Lower lobe of right lung (tissue), 2 donors: ENCODE data around the gene MRTFB. TPM values are rescaled to one million over a fixed set of nuclear protein-coding genes. Genes with fewer than 3 reads are reported as not detected.
"Not testable (repeated sequence)": the region's sequence is repeated elsewhere in the genome, so short reads cannot be mapped to it uniquely, and the experiment has no call there.

Experiments
- ATAC-seq, 2 donors: fragments of 200-7000 bp; cut with Tn5 transposase; one replicate each; pipeline ENCODE4 v1.9.1; 2020 to 2022; ENCODE audit warnings: mild to moderate bottlenecking in 2 of 2, moderate library complexity in 2 of 2
- DNase-seq: peaks from one replicate; pipeline ENCODE4 v3.0.0-alpha.2; 2020
- H3K27ac ChIP-seq: fragments of 200-600 bp; one replicate; pipeline ENCODE4 v1.8.0; 2022
- H3K27me3 ChIP-seq: fragments of 200-600 bp; one replicate; pipeline ENCODE4 v1.8.0; 2022; ENCODE audit warnings: low read depth
- H3K36me3 ChIP-seq: fragments of 200-600 bp; one replicate; pipeline ENCODE4 v1.8.0; 2022; ENCODE audit warnings: mild to moderate bottlenecking
- H3K4me1 ChIP-seq: fragments of 200-600 bp; one replicate; pipeline ENCODE4 v1.8.0; 2022
- H3K4me3 ChIP-seq: fragments of 200-600 bp; one replicate; pipeline ENCODE4 v1.8.0; 2022; ENCODE audit warnings: mild to moderate bottlenecking
- H3K9me3 ChIP-seq: fragments of 200-600 bp; one replicate; pipeline ENCODE4 v1.8.0; 2022
- intact Hi-C: fragments of 100-400 bp; cut with DNase I; formaldehyde crosslinking; loops from one replicate; pipeline ENCODE4 v1.11.0; 2022
- total RNA-seq: library from RNA; stranded (reverse); fragmentation: NEBNext Ultra II Directional; extraction: Animal tissue kit (Norgen Biotek cat#: 25700); gene quantifications from one replicate; pipeline ENCODE4 v1.2.1, GENCODE V29; 2021
- TF ChIP-seq, protein P1 (sequence below): fragments of 200-600 bp; IDR thresholded peaks from one replicate; pipeline ENCODE4 v1.8.0; 2022; ENCODE audit warnings: antibody characterized with exemption, mild to moderate bottlenecking
- donor health status: DM: no; HTN: yes; CAD: no; lungs with severe emphysema.

Gene MRTFB
- total RNA-seq, 1 donor from 2014 or later = 50.8 TPM

DNA sequence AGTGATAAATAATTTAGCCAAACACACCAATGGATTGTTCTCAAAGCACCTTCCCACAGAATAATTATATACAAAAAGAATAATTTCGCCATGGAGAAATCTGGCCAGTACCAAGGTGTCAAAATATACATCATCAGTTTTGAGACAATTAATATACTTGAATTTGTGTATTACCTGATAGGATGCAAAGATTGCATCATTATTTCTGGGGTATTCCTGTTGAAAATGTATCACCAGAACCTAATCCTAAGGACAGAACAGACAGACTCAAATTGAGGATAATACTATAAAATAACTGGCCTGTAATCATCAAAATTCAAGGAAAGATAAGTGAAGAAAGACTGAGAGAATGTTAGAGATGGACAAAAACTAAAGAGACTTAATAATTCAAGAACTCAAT lies 111.9 kb downstream of the MRTFB start:
- Histone ChIP-seq H3K27me3 (no peaks in the 10 kb centered on the region), H3K4me3 (no peak overlapping the region), H3K9me3 (no peaks in the 10 kb centered on the region), H3K36me3 (no peaks in the 10 kb centered on the region), H3K4me1 (peaks cover 22% of the 10 kb centered on the region), H3K27ac (no peak overlapping the region)
- DNase-seq = no peak
- TF ChIP-seq, protein P1, sequence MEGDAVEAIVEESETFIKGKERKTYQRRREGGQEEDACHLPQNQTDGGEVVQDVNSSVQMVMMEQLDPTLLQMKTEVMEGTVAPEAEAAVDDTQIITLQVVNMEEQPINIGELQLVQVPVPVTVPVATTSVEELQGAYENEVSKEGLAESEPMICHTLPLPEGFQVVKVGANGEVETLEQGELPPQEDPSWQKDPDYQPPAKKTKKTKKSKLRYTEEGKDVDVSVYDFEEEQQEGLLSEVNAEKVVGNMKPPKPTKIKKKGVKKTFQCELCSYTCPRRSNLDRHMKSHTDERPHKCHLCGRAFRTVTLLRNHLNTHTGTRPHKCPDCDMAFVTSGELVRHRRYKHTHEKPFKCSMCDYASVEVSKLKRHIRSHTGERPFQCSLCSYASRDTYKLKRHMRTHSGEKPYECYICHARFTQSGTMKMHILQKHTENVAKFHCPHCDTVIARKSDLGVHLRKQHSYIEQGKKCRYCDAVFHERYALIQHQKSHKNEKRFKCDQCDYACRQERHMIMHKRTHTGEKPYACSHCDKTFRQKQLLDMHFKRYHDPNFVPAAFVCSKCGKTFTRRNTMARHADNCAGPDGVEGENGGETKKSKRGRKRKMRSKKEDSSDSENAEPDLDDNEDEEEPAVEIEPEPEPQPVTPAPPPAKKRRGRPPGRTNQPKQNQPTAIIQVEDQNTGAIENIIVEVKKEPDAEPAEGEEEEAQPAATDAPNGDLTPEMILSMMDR = no peak
- no peak for ATAC-seq
- intact Hi-C loops = no loop called here

DNA sequence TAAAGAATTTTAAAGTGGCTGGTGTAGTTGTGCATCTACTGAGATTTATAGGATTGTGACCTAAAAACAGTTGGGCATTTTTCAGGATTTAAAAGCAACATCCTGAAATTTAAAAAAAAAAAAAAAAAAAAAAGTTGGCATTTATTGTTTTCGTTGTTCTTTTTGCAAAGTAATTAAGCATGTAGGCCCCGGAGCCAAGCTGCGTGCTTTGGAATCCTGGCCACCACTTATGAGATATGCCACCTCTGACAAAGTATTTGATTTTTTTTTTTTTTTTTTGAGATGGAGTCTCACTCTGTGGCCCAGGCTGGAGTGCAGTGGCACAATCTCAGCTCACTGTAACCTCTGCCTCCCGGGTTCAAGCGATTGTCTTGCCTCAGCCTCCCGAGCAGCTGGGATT lies 112.8 kb downstream of the MRTFB start:
- H3K27ac ChIP-seq, ATAC-seq, H3K27me3 ChIP-seq, DNase-seq, intact Hi-C loops, H3K4me3 ChIP-seq, H3K36me3 ChIP-seq, H3K9me3 ChIP-seq: not testable (repeated sequence)
- peaks cover 22% of the 10 kb centered on the region for H3K4me1 ChIP-seq

DNA sequence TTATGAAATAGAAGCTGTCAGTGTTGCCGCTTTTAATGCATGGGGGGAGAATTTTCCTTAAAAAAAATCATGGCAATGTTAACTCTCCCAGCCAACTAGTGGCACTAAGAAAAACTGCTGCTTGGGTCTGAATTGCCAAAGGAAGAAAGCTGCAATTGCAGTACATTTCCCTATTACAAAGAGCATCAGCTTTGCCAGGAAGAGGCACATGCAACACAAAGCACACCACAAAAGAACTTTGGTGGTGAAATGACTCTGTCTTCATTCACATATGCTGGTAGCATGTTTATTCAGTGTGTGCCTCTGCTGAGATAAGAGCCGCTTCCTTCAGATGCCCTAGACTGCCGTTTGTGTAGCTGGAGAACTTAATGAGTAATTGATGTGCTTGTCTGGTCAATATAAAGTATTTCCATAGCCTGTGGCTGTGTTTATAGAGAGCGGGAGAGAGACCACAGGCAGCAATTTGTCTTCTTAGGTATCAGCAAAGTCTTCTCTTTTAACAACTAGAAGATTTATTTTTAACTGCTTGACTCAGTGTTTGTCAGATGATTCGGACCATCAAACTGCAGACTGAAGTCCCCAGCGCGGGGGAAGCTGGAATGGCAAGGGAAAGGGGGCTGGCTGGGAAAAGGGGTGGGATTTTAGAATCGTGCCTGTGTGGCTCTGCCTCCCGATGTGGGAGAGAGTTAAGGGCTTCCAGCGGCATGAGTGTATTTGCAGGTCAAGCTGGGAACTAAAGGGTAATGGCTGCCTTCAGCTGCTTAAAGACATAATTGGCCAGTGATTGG lies 115.1 kb downstream of the MRTFB start:
- no peaks in the 10 kb centered on the region for H3K36me3 ChIP-seq
- peak overlapping the region; percentile 51 for H3K4me3 ChIP-seq
- H3K27ac ChIP-seq = peak overlapping the region; percentile 72
- intact Hi-C loops = no loop called here
- peaks cover 21% of the 10 kb centered on the region for H3K4me1 ChIP-seq
- ATAC-seq (peak in 1 of 2 donors; percentile 40), DNase-seq (no peak)
- no peaks in the 10 kb centered on the region for H3K9me3 ChIP-seq
- no peaks in the 10 kb centered on the region for H3K27me3 ChIP-seq
- TF ChIP-seq, protein P1 = peak; percentile 53

DNA sequence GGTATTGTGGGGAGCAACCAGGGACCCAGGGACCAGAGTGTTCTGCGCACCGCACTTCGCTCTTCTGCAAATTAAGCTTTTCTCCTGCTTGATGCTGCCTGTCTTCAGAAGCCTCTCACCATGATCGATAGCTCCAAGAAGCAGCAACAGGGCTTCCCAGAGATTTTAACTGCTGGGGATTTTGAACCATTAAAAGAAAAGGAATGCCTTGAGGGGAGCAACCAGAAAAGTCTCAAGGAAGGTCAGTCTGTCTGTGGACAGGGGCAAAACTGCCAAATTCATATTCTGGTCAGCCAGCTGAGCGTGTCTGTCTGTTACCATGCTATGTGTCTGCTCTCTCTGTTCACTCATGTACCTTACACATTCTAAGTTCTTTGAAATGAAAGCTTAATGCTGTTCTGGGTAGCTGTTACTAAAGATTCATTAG lies 115.7 kb downstream of the MRTFB start:
- Histone ChIP-seq H3K9me3 (no peaks in the 10 kb centered on the region), H3K4me3 (peak overlapping the region; percentile 51), H3K27ac (peak overlapping the region; percentile 72), H3K4me1 (peaks cover 15% of the 10 kb centered on the region), H3K27me3 (no peaks in the 10 kb centered on the region), H3K36me3 (no peaks in the 10 kb centered on the region)
- intact Hi-C loops = no loop called here
- DNase-seq = no peak
- ATAC-seq = no peak
- TF ChIP-seq, protein P1 = no peak

DNA sequence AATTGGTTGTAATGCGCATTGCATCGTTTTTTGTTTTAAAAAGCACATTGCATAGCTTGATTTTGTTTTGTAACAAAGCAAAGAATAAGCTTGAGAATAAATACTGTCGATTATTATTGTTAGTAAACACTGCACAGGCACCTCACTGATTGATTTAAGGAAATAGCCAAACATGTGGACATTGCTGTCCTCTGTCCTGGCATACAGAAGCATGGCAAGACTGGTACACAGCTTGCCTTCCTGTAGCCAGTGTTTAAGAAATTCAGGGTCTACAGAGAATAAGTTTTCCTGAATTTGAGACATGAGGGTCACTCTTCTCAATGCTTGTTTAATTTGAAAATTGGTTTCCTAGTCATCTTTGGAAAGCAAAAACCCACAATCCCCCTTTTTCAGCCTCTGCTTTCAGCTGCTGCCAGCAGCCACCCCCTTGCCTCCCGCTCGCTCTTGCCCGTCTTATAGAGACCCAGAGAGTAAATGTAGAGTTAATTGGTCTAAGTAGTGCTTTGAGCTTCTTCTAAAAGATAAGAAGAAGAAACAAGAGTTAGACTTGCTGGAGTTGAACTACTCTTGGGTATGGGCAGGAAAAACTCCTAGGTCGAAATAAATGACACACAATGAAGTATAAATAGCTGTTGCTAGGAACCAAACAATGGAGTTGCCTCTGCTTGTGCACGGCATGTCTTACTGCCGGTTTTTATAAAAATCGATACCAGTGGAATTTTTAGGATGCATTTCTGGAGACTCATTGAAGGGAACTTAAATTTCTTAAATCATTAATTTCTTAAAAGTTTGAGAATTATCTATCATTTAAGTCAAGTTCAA lies 116.6 kb downstream of the MRTFB start:
- H3K9me3 ChIP-seq = no peaks in the 10 kb centered on the region
- intact Hi-C loops = no loop called here
- peak overlapping the region; percentile 72 for H3K27ac ChIP-seq
- no peak for ATAC-seq
- no peaks in the 10 kb centered on the region for H3K27me3 ChIP-seq
- TF ChIP-seq, protein P1 = no peak
- no peaks in the 10 kb centered on the region for H3K36me3 ChIP-seq
- H3K4me1 ChIP-seq = peaks cover 13% of the 10 kb centered on the region
- DNase-seq = no peak
- H3K4me3 ChIP-seq = peak overlapping the region; percentile 51
